Mesenchymal stem cell (in vitro differentiated cells and primary cell): ENCODE measurements around the gene SMG5.

Source experiments
- DNase-seq: peaks from one replicate; pipeline ENCODE4 v3.0.0-alpha.2; 2013
- H2AFZ ChIP-seq: one replicate; pipeline ENCODE4 v1.6.1; 2013; ENCODE audit warnings: low read depth, mild to moderate bottlenecking, control low read depth, inconsistent platforms, low read length, moderate library complexity
- H2AK5ac ChIP-seq: 2 replicates; pipeline ENCODE4 v1.6.1; 2013; ENCODE audit warnings: low read length, moderate library complexity, mild to moderate bottlenecking, inconsistent platforms; ENCODE audit not compliant: severe bottlenecking
- H2BK120ac ChIP-seq: one replicate; pipeline ENCODE4 v1.6.1; 2013; ENCODE audit warnings: low read depth, mild to moderate bottlenecking, inconsistent platforms, low read length, moderate library complexity
- H2BK12ac ChIP-seq, 2 experiments: one replicate each; pipeline ENCODE4 v1.6.1; 2013; ENCODE audit warnings: inconsistent platforms in 2 of 2, low read length in 2 of 2, mild to moderate bottlenecking in 2 of 2, moderate library complexity in 2 of 2, control low read depth in 1 of 2
- H2BK15ac ChIP-seq: one replicate; pipeline ENCODE4 v1.6.1; 2013; ENCODE audit warnings: mild to moderate bottlenecking, low read depth, inconsistent platforms; ENCODE audit not compliant: poor library complexity, severe bottlenecking
- H2BK5ac ChIP-seq: 2 replicates; pipeline ENCODE4 v1.6.1; 2013; ENCODE audit warnings: low read depth, mild to moderate bottlenecking, low read length, control low read depth, inconsistent platforms; ENCODE audit not compliant: poor library complexity, severe bottlenecking
- H3K14ac ChIP-seq, 2 experiments: one replicate each; pipeline ENCODE4 v1.6.1; 2013; ENCODE audit warnings: inconsistent platforms in 2 of 2, low read length in 2 of 2, control low read depth in 1 of 2, mild to moderate bottlenecking in 1 of 2, moderate library complexity in 1 of 2
- H3K18ac ChIP-seq, 2 experiments: one replicate each; pipeline ENCODE4 v1.6.1; 2013; ENCODE audit warnings: inconsistent platforms in 2 of 2, low read length in 2 of 2, control low read depth in 1 of 2, low read depth in 1 of 2, mild to moderate bottlenecking in 1 of 2
- H3K23ac ChIP-seq, 2 experiments: one replicate each; pipeline ENCODE4 v1.6.1; 2013; ENCODE audit warnings: inconsistent platforms in 2 of 2, low read length in 2 of 2, mild to moderate bottlenecking in 2 of 2, moderate library complexity in 2 of 2, control low read depth in 1 of 2
- H3K27ac ChIP-seq: 2 replicates; pipeline ENCODE4 v1.5.1; 2013; ENCODE audit warnings: mild to moderate bottlenecking, moderate library complexity, low read length, control low read depth, inconsistent platforms; ENCODE audit not compliant: poor library complexity, severe bottlenecking
- H3K27me3 ChIP-seq, 2 experiments: 2 replicates each; pipeline versions ENCODE4 v1.6.1 to v1.7.0; 2013; ENCODE audit warnings: low read length in 2 of 2, mild to moderate bottlenecking in 2 of 2, moderate library complexity in 2 of 2, control low read depth in 1 of 2, inconsistent platforms in 1 of 2; ENCODE audit not compliant: control insufficient read depth in 1 of 2, insufficient read depth in 1 of 2
- H3K36me3 ChIP-seq, 2 experiments: 2 replicates each; pipeline versions ENCODE4 v1.6.1 to v1.7.0; 2013; ENCODE audit warnings: low read length in 2 of 2, control low read depth in 1 of 2, inconsistent platforms in 1 of 2, low read depth in 1 of 2, mild to moderate bottlenecking in 1 of 2; ENCODE audit not compliant: insufficient read depth in 2 of 2, control insufficient read depth in 1 of 2
- H3K4ac ChIP-seq, 2 experiments: one replicate each; pipeline ENCODE4 v1.6.1; 2013; ENCODE audit warnings: inconsistent platforms in 2 of 2, low read length in 2 of 2, mild to moderate bottlenecking in 2 of 2, moderate library complexity in 2 of 2, control low read depth in 1 of 2, low read depth in 1 of 2
- H3K4me1 ChIP-seq: 2 replicates; pipeline ENCODE4 v1.6.1; 2013; ENCODE audit warnings: low read depth, low read length, control low read depth; ENCODE audit not compliant: control insufficient read depth, insufficient read depth
- H3K4me2 ChIP-seq: 2 replicates; pipeline ENCODE4 v1.6.1; 2013; ENCODE audit warnings: low read length, mild to moderate bottlenecking, inconsistent platforms; ENCODE audit not compliant: poor library complexity, severe bottlenecking
- H3K4me3 ChIP-seq, 2 experiments: 2 replicates each; pipeline versions ENCODE4 v1.5.1 to v1.7.0; 2013; ENCODE audit warnings: low read length in 2 of 2, mild to moderate bottlenecking in 2 of 2, control low read depth in 1 of 2, low read depth in 1 of 2; ENCODE audit not compliant: insufficient read depth in 1 of 2
- H3K79me1 ChIP-seq: replicated peaks from 2 replicates; pipeline ENCODE4 v1.6.1; 2013; ENCODE audit warnings: mild to moderate bottlenecking, control low read depth, low read length, inconsistent platforms; ENCODE audit not compliant: poor library complexity, severe bottlenecking
- H3K9ac ChIP-seq: 2 replicates; pipeline ENCODE4 v1.7.0; 2013; ENCODE audit warnings: mild to moderate bottlenecking, low read length, moderate library complexity
- H3K9me3 ChIP-seq: 2 replicates; pipeline ENCODE4 v1.7.0; 2013; ENCODE audit warnings: mild to moderate bottlenecking, low read length; ENCODE audit not compliant: control insufficient read depth
- H4K8ac ChIP-seq: one replicate; pipeline ENCODE4 v1.6.1; 2013; ENCODE audit warnings: inconsistent platforms, mild to moderate bottlenecking, low read length, moderate library complexity
- H4K91ac ChIP-seq: one replicate; pipeline ENCODE4 v1.6.1; 2013; ENCODE audit warnings: mild to moderate bottlenecking, low read length, inconsistent platforms
- WGBS: methylation state at CpG from one replicate; pipeline ENCODE4 v1.1.7; 2013; ENCODE audit warnings: mixed read lengths; 5-methylcytosine and 5-hydroxymethylcytosine counted together

Gene SMG5

GRCh38 chr1:156249593-156249992, 33.0 kb downstream of the SMG5 start:
- no peak overlapping the region for H4K8ac ChIP-seq
- no peak overlapping the region for H2AK5ac ChIP-seq
- peaks cover 56 to 83% of the 10 kb centered on the region in 2 experiments for H3K36me3 ChIP-seq
- peaks cover 0 to 26% of the 10 kb centered on the region in 2 experiments for H3K27me3 ChIP-seq
- 88% methylated on average over 5 of the region's 5 CpGs for WGBS
- H3K79me1 ChIP-seq: peaks cover 3% of the 10 kb centered on the region
- no peak overlapping the region for H3K4me2 ChIP-seq
- no peak overlapping the region for H3K4me3 ChIP-seq
- H4K91ac ChIP-seq: no peak overlapping the region
- H2BK120ac ChIP-seq: no peak overlapping the region
- H3K4me1 ChIP-seq: peaks cover 1% of the 10 kb centered on the region
- no peak overlapping the region for H2BK5ac ChIP-seq
- no peak for DNase-seq
- no peaks in the 10 kb centered on the region for H3K9me3 ChIP-seq
- no peak overlapping the region for H2BK12ac ChIP-seq
- H3K14ac ChIP-seq: no peak overlapping the region
- no peak overlapping the region for H2AFZ ChIP-seq
- H3K4ac ChIP-seq: no peak overlapping the region
- no peak overlapping the region for H3K9ac ChIP-seq
- H3K18ac ChIP-seq: no peak overlapping the region
- no peak overlapping the region for H3K27ac ChIP-seq
- H3K23ac ChIP-seq: no peak overlapping the region
- no peak overlapping the region for H2BK15ac ChIP-seq

- peaks cover 0 to 30% of the 10 kb centered on the region in 2 experiments for H3K27me3 ChIP-seq
- no peak overlapping the region for H3K18ac ChIP-seq
- H3K4me3 ChIP-seq: no peak overlapping the region
- no peaks in the 10 kb centered on the region for H3K9me3 ChIP-seq
- H2AFZ ChIP-seq: no peak overlapping the region
- no peak overlapping the region for H3K23ac ChIP-seq
- whole genome bisulfite sequencing: no CpG with 5 or more reads among the region's 4 CpGs
- H3K79me1 ChIP-seq: peaks cover 1% of the 10 kb centered on the region
- peak overlapping the region in 1 of 2 experiments; percentile 37 for H3K4ac ChIP-seq
- H4K8ac ChIP-seq: no peak overlapping the region
- H3K36me3 ChIP-seq: peaks cover 46 to 73% of the 10 kb centered on the region in 2 experiments
- H3K9ac ChIP-seq: no peak overlapping the region
- H2BK15ac ChIP-seq: no peak overlapping the region
- H2AK5ac ChIP-seq: no peak overlapping the region
- DNase-seq: no peak
- H2BK120ac ChIP-seq: no peak overlapping the region
- H3K4me2 ChIP-seq: no peak overlapping the region
- H2BK12ac ChIP-seq: no peak overlapping the region
- H2BK5ac ChIP-seq: no peak overlapping the region
- no peak overlapping the region for H3K27ac ChIP-seq
- H4K91ac ChIP-seq: no peak overlapping the region
- no peak overlapping the region for H3K14ac ChIP-seq
- H3K4me1 ChIP-seq: peaks cover 1% of the 10 kb centered on the region
These were observed 34.3 kb downstream of the SMG5 start for GRCh38 chr1:156248323-156248683.

GRCh38 chr1:156247460-156248322, 34.9 kb downstream of the SMG5 start, which contains the start of gene PAQR6:
Gene PAQR6 (minus strand): TSS chr1:156248056. CDS start chr1:156246731, 1,325 bp downstream.
- Histone ChIP-seq H3K27me3 (peaks cover 0 to 30% of the 10 kb centered on the region in 2 experiments), H3K9ac (no peak within 1 kb of the TSS), H3K4me3 (no peak within 1 kb of the TSS), H2BK12ac (no peak within 1 kb of the TSS), H3K14ac (peak within 1 kb of the TSS in 1 of 2 experiments; percentile 9), H4K8ac (no peak within 1 kb of the TSS), H3K4me1 (peaks cover 1% of the 10 kb centered on the region), H3K4me2 (no peak within 1 kb of the TSS), H3K9me3 (no peaks in the 10 kb centered on the region), H2AK5ac (no peak within 1 kb of the TSS), H3K79me1 (no peaks in the 10 kb centered on the region), H3K36me3 (peaks cover 40 to 71% of the 10 kb centered on the region in 2 experiments), H3K27ac (no peak within 1 kb of the TSS), H3K23ac (no peak within 1 kb of the TSS), H3K18ac (no peak within 1 kb of the TSS), H2BK120ac (no peak within 1 kb of the TSS), H2AFZ (no peak within 1 kb of the TSS), H2BK15ac (no peak within 1 kb of the TSS), H2BK5ac (no peak within 1 kb of the TSS), H3K4ac (peak within 1 kb of the TSS in 1 of 2 experiments; percentile 37), H4K91ac (no peak within 1 kb of the TSS)
- no peak for DNase-seq
- 93% methylated on average over 16 of the region's 16 CpGs for WGBS

- H2AFZ ChIP-seq: no peak overlapping the region
- H3K4me2 ChIP-seq: no peak overlapping the region
- H2BK12ac ChIP-seq: no peak overlapping the region
- no peak overlapping the region for H3K4me3 ChIP-seq
- no peak overlapping the region for H3K23ac ChIP-seq
- H2BK15ac ChIP-seq: no peak overlapping the region
- H3K27ac ChIP-seq: no peak overlapping the region
- no peak overlapping the region for H3K18ac ChIP-seq
- peaks cover 0 to 30% of the 10 kb centered on the region in 2 experiments for H3K27me3 ChIP-seq
- no peak overlapping the region for H4K8ac ChIP-seq
- H2AK5ac ChIP-seq: no peak overlapping the region
- no peak overlapping the region for H3K14ac ChIP-seq
- peaks cover 8% of the 10 kb centered on the region for H3K4me1 ChIP-seq
- no peak overlapping the region for H3K9ac ChIP-seq
- H2BK5ac ChIP-seq: no peak overlapping the region
- no peaks in the 10 kb centered on the region for H3K9me3 ChIP-seq
- H3K36me3 ChIP-seq: peaks cover 32 to 66% of the 10 kb centered on the region in 2 experiments
- H3K4ac ChIP-seq: no peak overlapping the region
- no peaks in the 10 kb centered on the region for H3K79me1 ChIP-seq
- no peak overlapping the region for H2BK120ac ChIP-seq
- 88% methylated on average over 16 of the region's 16 CpGs for WGBS
- DNase-seq: no peak
- H4K91ac ChIP-seq: no peak overlapping the region
These were observed 35.7 kb downstream of the SMG5 start for GRCh38 chr1:156246781-156247459.
